WTC11 (cell line): ENCODE results near the gene KHK. TPM values are rescaled to one million over a fixed set of nuclear protein-coding genes. Genes with fewer than 3 reads are reported as not detected.

Source experiments
- ATAC-seq: fragments of 200-7000 bp; cut with Tn5 transposase; 2 replicates; pipeline ENCODE4 v1.10.0; 2021; ENCODE audit warnings: mild to moderate bottlenecking, moderate library complexity
- CTCF ChIA-PET: fragments of 300-600 bp; sonication (Branson Sonifier 250); formaldehyde crosslinking; loops from one replicate; lab custom pipeline; 2021; ENCODE audit warnings: antibody characterized with exemption; lab: Charles Lee
- POLR2A ChIA-PET: fragments of 350-600 bp; sonication (Branson Sonifier 250); formaldehyde crosslinking; loops from one replicate; lab custom pipeline; 2021; ENCODE audit warnings: antibody characterized with exemption; lab: Charles Lee
- DNase-seq: peaks from one replicate; pipeline ENCODE4 v3.0.0; 2021; ENCODE audit warnings: low spot score
- H3K27ac Mint-ChIP-seq: 2 replicates; pipeline ENCODE4 v1.8.0; 2021; ENCODE audit warnings: mixed read lengths
- H3K27me3 Mint-ChIP-seq: 2 replicates; pipeline ENCODE4 v1.8.0; 2021; ENCODE audit warnings: low read depth, mild to moderate bottlenecking, moderate library complexity, mixed read lengths
- H3K36me3 Mint-ChIP-seq: 2 replicates; pipeline ENCODE4 v1.8.0; 2021; ENCODE audit warnings: mixed read lengths
- H3K4me1 Mint-ChIP-seq: 2 replicates; pipeline ENCODE4 v1.8.0; 2022; ENCODE audit warnings: mixed read lengths
- H3K4me3 Mint-ChIP-seq: 2 replicates; pipeline ENCODE4 v1.8.0; 2021; ENCODE audit warnings: mild to moderate bottlenecking, moderate library complexity, mixed read lengths
- H3K9me3 Mint-ChIP-seq: 2 replicates; pipeline ENCODE4 v1.8.0; 2021; ENCODE audit warnings: mixed read lengths
- CBFB ChIP-seq: sonication (generic); formaldehyde crosslinking; IDR thresholded peaks from 2 replicates; pipeline ENCODE4 v1.8.1; 2022; ENCODE audit warnings: mild to moderate bottlenecking, low read depth, missing genetic modification reagents
- EMX1 ChIP-seq: fragments of 250-450 bp; sonication (Bioruptor Pico); IDR thresholded peaks from 2 replicates; pipeline ENCODE4 v1.8.0; 2021; ENCODE audit warnings: mild to moderate bottlenecking
- ESRRA ChIP-seq: sonication (generic); formaldehyde crosslinking; IDR thresholded peaks from 2 replicates; pipeline ENCODE4 v1.8.1; 2022; ENCODE audit warnings: mild to moderate bottlenecking, missing genetic modification reagents, borderline replicate concordance
- FOXP1 ChIP-seq: sonication (generic); formaldehyde crosslinking; IDR thresholded peaks from 2 replicates; pipeline ENCODE4 v1.8.0; 2022; ENCODE audit warnings: missing genetic modification reagents, mild to moderate bottlenecking, moderate library complexity, borderline replicate concordance
- GABPB1 ChIP-seq: sonication (generic); formaldehyde crosslinking; IDR thresholded peaks from 2 replicates; pipeline ENCODE4 v1.8.1; 2023; ENCODE audit warnings: mild to moderate bottlenecking, missing genetic modification reagents
- HMGA2 ChIP-seq: fragments of 250-450 bp; sonication (Bioruptor Pico); IDR thresholded peaks from 2 replicates; pipeline ENCODE4 v1.4.0; 2021; ENCODE audit warnings: mild to moderate bottlenecking, moderate library complexity
- NFE2L1 ChIP-seq: sonication (generic); formaldehyde crosslinking; IDR thresholded peaks from 2 replicates; pipeline ENCODE4 v1.8.1; 2023; ENCODE audit warnings: missing genetic modification reagents
- NR2C2 ChIP-seq: sonication (generic); formaldehyde crosslinking; IDR thresholded peaks from 2 replicates; pipeline ENCODE4 v1.8.0; 2022; ENCODE audit warnings: mild to moderate bottlenecking, missing genetic modification reagents
- PRDM15 ChIP-seq: sonication (generic); formaldehyde crosslinking; IDR thresholded peaks from 2 replicates; pipeline ENCODE4 v1.8.0; 2022; ENCODE audit warnings: missing genetic modification reagents
- RORB ChIP-seq: fragments of 250-450 bp; sonication (Bioruptor Pico); IDR thresholded peaks from 2 replicates; pipeline ENCODE4 v1.9.0; 2021; ENCODE audit warnings: mild to moderate bottlenecking
- SP1 ChIP-seq: sonication (generic); formaldehyde crosslinking; conservative IDR thresholded peaks from 2 replicates; pipeline ENCODE4 v1.8.1; 2022; ENCODE audit warnings: missing genetic modification reagents
- TCF7 ChIP-seq: sonication (generic); formaldehyde crosslinking; IDR thresholded peaks from 2 replicates; pipeline ENCODE4 v1.8.0; 2022; ENCODE audit warnings: mild to moderate bottlenecking, low read depth, missing genetic modification reagents, moderate library complexity
- TP53 ChIP-seq: sonication (generic); formaldehyde crosslinking; IDR thresholded peaks from 2 replicates; pipeline ENCODE4 v1.8.1; 2023; ENCODE audit warnings: mild to moderate bottlenecking, missing genetic modification reagents
- USF1 ChIP-seq: sonication (generic); formaldehyde crosslinking; IDR thresholded peaks from 2 replicates; pipeline ENCODE4 v1.8.0; 2022; ENCODE audit warnings: mild to moderate bottlenecking, missing genetic modification reagents
- USF2 ChIP-seq: sonication (generic); formaldehyde crosslinking; IDR thresholded peaks from 2 replicates; pipeline ENCODE4 v1.8.1; 2023; ENCODE audit warnings: mild to moderate bottlenecking, missing genetic modification reagents, moderate library complexity
- ZNF263 ChIP-seq: sonication (generic); formaldehyde crosslinking; IDR thresholded peaks from 2 replicates; pipeline ENCODE4 v1.8.1; 2022; ENCODE audit warnings: low read depth, mild to moderate bottlenecking, moderate library complexity, missing genetic modification reagents
- ZNF671 ChIP-seq: fragments of 250-450 bp; sonication (Bioruptor Pico); IDR thresholded peaks from 2 replicates; pipeline ENCODE4 v1.8.0; 2021; ENCODE audit warnings: mild to moderate bottlenecking
- total RNA-seq: library from RNA; stranded (reverse); gene quantifications from 3 replicates; pipeline ENCODE4 v1.2.3, GENCODE V29; 2021
- TF ChIP-seq, protein P1 (sequence below): sonication (generic); formaldehyde crosslinking; IDR thresholded peaks from 2 replicates; pipeline ENCODE4 v1.8.1; 2022; ENCODE audit warnings: low read depth, mild to moderate bottlenecking, moderate library complexity, missing genetic modification reagents, borderline replicate concordance
- TF ChIP-seq, protein P2 (sequence below): fragments of 250-450 bp; sonication (Bioruptor Pico); IDR thresholded peaks from 2 replicates; pipeline ENCODE4 v1.9.0; 2021; ENCODE audit warnings: moderate library complexity, mild to moderate bottlenecking, inconsistent platforms, borderline replicate concordance
- TF ChIP-seq, protein P3 (sequence below): sonication (generic); formaldehyde crosslinking; IDR thresholded peaks from 2 replicates; pipeline ENCODE4 v1.8.0; 2023; ENCODE audit warnings: missing genetic modification reagents, mild to moderate bottlenecking, borderline replicate concordance

The KHK gene
- total RNA-seq, 1 experiment from 2014 or later = 17.4 TPM

DNA sequence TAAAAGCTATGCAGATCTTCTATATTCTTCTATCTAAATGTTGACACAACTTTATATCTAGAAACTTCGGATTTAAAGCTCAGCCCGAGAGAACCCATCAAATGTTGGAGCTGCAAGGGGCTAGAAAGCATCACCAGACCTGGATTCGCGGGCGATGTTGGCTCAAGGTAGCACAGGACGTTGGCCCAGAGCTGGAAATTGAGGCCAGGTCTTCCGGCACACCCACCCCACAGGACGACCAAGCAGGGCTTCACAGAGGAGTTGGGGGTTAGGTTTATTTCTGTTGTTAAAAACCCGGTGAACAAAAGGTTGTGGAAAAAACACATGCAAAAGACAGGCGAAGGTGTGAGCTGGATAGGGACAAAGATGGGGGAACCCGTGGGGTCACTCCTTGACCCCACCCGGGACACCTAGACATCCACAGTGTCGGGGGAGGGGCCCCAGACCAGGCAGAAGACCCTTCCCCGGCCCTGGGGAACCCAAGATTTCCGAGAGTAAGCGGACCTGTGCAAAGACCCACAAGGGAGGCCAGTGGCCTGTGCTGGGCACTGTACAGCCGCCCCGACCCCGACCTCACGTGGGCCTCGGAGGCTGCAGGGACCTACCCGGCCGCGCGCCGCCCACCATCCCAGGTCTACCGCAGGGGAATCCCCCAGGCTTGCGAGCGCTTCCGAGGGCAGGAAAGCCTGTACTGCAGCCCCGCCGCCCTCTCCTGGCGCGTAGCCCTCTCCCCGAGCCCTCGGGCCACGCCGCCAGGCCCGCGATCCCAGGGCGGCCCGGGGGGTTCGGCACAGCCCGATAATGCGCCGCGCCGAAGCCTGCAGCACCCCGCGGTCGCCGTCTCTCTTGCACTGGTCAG, 36.9 kb upstream of the KHK start (continued):
- TF ChIP-seq PRDM15 (CRISPR knock-in tag) (peak; percentile 51; the same call in 1 of the 2 replicates), USF2 (CRISPR knock-in tag) (peak; percentile 44; the same call in 1 of the 2 replicates), ESRRA (CRISPR knock-in tag) (peak; percentile 36; the same call in 1 of the 2 replicates), SP1 (0 out of 2 replicates have a peak, but pooled peaks have one; percentile 8), ZNF671 (CRISPR knock-in tag) (0 out of 2 replicates have a peak, but pooled peaks have one; percentile 22), EMX1 (CRISPR knock-in tag) (no peak)

GRCh38 chr2:27050281-27050995, 36.1 kb upstream of the KHK start:
- POLR2A ChIA-PET = interaction anchor here (0.6 to 4.0 kb wide), 12 partner anchors 10 to 1012 kb away, joined by 3 to 27 read pairs (median 4); partner anchors contain the start of genes KHK, OST4 and TMEM214
- peak overlapping the region; percentile 93 for H3K4me3 Mint-ChIP-seq
- TF ChIP-seq GABPB1 (CRISPR knock-in tag) (peak; percentile 21; the same call in 1 of the 2 replicates), ESRRA (CRISPR knock-in tag) (no peak), FOXP1 (CRISPR knock-in tag) (peak; percentile 51; the same call in 1 of the 2 replicates), TP53 (CRISPR knock-in tag) (peak; percentile 56; the same call in 1 of the 2 replicates), RORB (peak; percentile 97), ZNF671 (CRISPR knock-in tag) (no peak; the same call in 1 of the 2 replicates), USF2 (CRISPR knock-in tag) (no peak), NFE2L1 (CRISPR knock-in tag) (no peak), HMGA2 (peak; percentile 74), TCF7 (CRISPR knock-in tag) (no peak), ZNF263 (CRISPR knock-in tag) (no peak), CBFB (no peak), NR2C2 (CRISPR knock-in tag) (no peak), USF1 (CRISPR knock-in tag) (0 out of 2 replicates have a peak, but pooled peaks have one; percentile 9)
- TF ChIP-seq, protein P1, sequence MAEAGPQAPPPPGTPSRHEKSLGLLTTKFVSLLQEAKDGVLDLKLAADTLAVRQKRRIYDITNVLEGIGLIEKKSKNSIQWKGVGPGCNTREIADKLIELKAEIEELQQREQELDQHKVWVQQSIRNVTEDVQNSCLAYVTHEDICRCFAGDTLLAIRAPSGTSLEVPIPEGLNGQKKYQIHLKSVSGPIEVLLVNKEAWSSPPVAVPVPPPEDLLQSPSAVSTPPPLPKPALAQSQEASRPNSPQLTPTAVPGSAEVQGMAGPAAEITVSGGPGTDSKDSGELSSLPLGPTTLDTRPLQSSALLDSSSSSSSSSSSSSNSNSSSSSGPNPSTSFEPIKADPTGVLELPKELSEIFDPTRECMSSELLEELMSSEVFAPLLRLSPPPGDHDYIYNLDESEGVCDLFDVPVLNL (CRISPR knock-in tag) = no peak
- TF ChIP-seq, protein P2, sequence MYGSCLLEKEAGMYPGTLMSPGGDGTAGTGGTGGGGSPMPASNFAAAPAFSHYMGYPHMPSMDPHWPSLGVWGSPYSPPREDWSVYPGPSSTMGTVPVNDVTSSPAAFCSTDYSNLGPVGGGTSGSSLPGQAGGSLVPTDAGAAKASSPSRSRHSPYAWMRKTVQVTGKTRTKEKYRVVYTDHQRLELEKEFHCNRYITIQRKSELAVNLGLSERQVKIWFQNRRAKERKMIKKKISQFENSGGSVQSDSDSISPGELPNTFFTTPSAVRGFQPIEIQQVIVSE (CRISPR knock-in tag) = no peak
- TF ChIP-seq, protein P3, sequence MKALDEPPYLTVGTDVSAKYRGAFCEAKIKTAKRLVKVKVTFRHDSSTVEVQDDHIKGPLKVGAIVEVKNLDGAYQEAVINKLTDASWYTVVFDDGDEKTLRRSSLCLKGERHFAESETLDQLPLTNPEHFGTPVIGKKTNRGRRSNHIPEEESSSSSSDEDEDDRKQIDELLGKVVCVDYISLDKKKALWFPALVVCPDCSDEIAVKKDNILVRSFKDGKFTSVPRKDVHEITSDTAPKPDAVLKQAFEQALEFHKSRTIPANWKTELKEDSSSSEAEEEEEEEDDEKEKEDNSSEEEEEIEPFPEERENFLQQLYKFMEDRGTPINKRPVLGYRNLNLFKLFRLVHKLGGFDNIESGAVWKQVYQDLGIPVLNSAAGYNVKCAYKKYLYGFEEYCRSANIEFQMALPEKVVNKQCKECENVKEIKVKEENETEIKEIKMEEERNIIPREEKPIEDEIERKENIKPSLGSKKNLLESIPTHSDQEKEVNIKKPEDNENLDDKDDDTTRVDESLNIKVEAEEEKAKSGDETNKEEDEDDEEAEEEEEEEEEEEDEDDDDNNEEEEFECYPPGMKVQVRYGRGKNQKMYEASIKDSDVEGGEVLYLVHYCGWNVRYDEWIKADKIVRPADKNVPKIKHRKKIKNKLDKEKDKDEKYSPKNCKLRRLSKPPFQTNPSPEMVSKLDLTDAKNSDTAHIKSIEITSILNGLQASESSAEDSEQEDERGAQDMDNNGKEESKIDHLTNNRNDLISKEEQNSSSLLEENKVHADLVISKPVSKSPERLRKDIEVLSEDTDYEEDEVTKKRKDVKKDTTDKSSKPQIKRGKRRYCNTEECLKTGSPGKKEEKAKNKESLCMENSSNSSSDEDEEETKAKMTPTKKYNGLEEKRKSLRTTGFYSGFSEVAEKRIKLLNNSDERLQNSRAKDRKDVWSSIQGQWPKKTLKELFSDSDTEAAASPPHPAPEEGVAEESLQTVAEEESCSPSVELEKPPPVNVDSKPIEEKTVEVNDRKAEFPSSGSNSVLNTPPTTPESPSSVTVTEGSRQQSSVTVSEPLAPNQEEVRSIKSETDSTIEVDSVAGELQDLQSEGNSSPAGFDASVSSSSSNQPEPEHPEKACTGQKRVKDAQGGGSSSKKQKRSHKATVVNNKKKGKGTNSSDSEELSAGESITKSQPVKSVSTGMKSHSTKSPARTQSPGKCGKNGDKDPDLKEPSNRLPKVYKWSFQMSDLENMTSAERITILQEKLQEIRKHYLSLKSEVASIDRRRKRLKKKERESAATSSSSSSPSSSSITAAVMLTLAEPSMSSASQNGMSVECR (CRISPR knock-in tag) = peak; percentile 60; the same call in 1 of the 2 replicates

More at GRCh38 chr2:27050281-27050995, 36.1 kb upstream of the KHK start:
- ATAC-seq (peak; percentile 84), DNase-seq (peak; percentile 95)
- H3K27ac Mint-ChIP-seq = peak overlapping the region; percentile 98
- CTCF ChIA-PET = interaction anchor here (0.6 to 4.4 kb wide), 19 partner anchors 9 to 473 kb away, joined by 3 to 38 read pairs (median 6); partner anchors contain the start of genes KHK and OST4
- peaks cover 10% of the 10 kb centered on the region for H3K27me3 Mint-ChIP-seq
- peaks cover 12% of the 10 kb centered on the region for H3K4me1 Mint-ChIP-seq
- H3K36me3 Mint-ChIP-seq = peaks cover 12% of the 10 kb centered on the region
- H3K9me3 Mint-ChIP-seq = peaks cover 3% of the 10 kb centered on the region; the same call in 1 of the 2 replicates
